ENCODE results near the gene TMEM184A.

Gene TMEM184A

GRCh38 chr7:1595027-1595426, 39.0 kb upstream of the TMEM184A start:
- no peak overlapping the region for H2BK5ac ChIP-seq (ENCODE audit: low read length)
- H3K4me1 ChIP-seq (ENCODE audit: control insufficient read depth in 2 of 2, insufficient read depth in 1 of 2, low read depth in 1 of 2, low read length in 2 of 2), result no peaks in the 10 kb centered on the region
- no peaks in the 10 kb centered on the region for H3K79me1 ChIP-seq (ENCODE audit: low read depth, low read length)

GRCh38 chr7:1593904-1594421, 38.0 kb upstream of the TMEM184A start:
- Histone ChIP-seq H3K27me3 (ENCODE audit: control insufficient read depth in 3 of 3, insufficient read depth in 3 of 3, low read depth in 1 of 3, low read length in 3 of 3) (peaks cover 0 to 28% (median 0%) of the 10 kb centered on the region in 3 experiments), H3K9ac (ENCODE audit: low read depth, low read length, poor library complexity) (peak overlapping the region; percentile 31)
- no peak for DNase-seq (ENCODE audit: low spot score)

More at GRCh38 chr7:1595027-1595426, 39.0 kb upstream of the TMEM184A start:
- H3K27ac ChIP-seq (replicated peaks; ENCODE audit: low read length), result no peak overlapping the region
- H3K36me3 ChIP-seq (replicated peaks in 1 of 2; ENCODE audit: control insufficient read depth in 2 of 2, insufficient read depth in 2 of 2, low read length in 2 of 2), result no peaks in the 10 kb centered on the region
- no peak for DNase-seq (ENCODE audit: low spot score)
- H4K8ac ChIP-seq (ENCODE audit: low read depth, low read length), result no peak overlapping the region
- no peak overlapping the region for H3K14ac ChIP-seq (ENCODE audit: low read length)
- H3K27me3 ChIP-seq (ENCODE audit: control insufficient read depth in 3 of 3, insufficient read depth in 3 of 3, low read depth in 1 of 3, low read length in 3 of 3), result peaks cover 0 to 28% (median 0%) of the 10 kb centered on the region in 3 experiments
- H2BK12ac ChIP-seq (ENCODE audit: low read length), result no peak overlapping the region
- H3K18ac ChIP-seq (ENCODE audit: low read length), result no peak overlapping the region
- no peak overlapping the region for H4K91ac ChIP-seq (ENCODE audit: low read depth, low read length, poor library complexity)
- no peak overlapping the region for H3K4me3 ChIP-seq (ENCODE audit: low read length in 2 of 2)
- H3K4ac ChIP-seq (ENCODE audit: low read length), result no peak overlapping the region
- H2BK120ac ChIP-seq (ENCODE audit: low read depth, low read length), result no peak overlapping the region
- no peaks in the 10 kb centered on the region for H3K9me3 ChIP-seq (replicated peaks in 1 of 2; ENCODE audit: control insufficient read depth in 2 of 2, insufficient read depth in 1 of 2, low read depth in 1 of 2, low read length in 2 of 2)
- WGBS, 2 donors (ENCODE audit: extremely low coverage in 2 of 2, insufficient read length in 2 of 2, insufficient replicate concordance in 1 of 2), result 100% methylated on average over 1 to 3 of the region's 3 CpGs
- no peak overlapping the region for H2AFZ ChIP-seq (ENCODE audit: low read length)
- H3K9ac ChIP-seq (ENCODE audit: low read depth, low read length, poor library complexity), result no peak overlapping the region
- H2AK5ac ChIP-seq (ENCODE audit: low read depth, low read length), result no peak overlapping the region
- H3K23ac ChIP-seq (ENCODE audit: low read depth, low read length, poor library complexity), result no peak overlapping the region
- no peak overlapping the region for H3K4me2 ChIP-seq (ENCODE audit: insufficient read depth, low read length, poor library complexity, severe bottlenecking)
- H2BK15ac ChIP-seq (ENCODE audit: low read length), result no peak overlapping the region

GRCh38 chr7:1593091-1593866, 37.3 kb upstream of the TMEM184A start:
- no peaks in the 10 kb centered on the region for H3K4me1 ChIP-seq (ENCODE audit: control insufficient read depth in 2 of 2, insufficient read depth in 1 of 2, low read depth in 1 of 2, low read length in 2 of 2)
- H3K27ac ChIP-seq (replicated peaks; ENCODE audit: low read length), result no peak overlapping the region
- H2AFZ ChIP-seq (ENCODE audit: low read length), result no peak overlapping the region
- H3K4ac ChIP-seq (ENCODE audit: low read length), result no peak overlapping the region
- no peak overlapping the region for H2BK5ac ChIP-seq (ENCODE audit: low read length)
- H3K18ac ChIP-seq (ENCODE audit: low read length), result peak overlapping the region; percentile 16
- H2BK15ac ChIP-seq (ENCODE audit: low read length), result peak overlapping the region; percentile 44
- no peaks in the 10 kb centered on the region for H3K36me3 ChIP-seq (replicated peaks in 1 of 2; ENCODE audit: control insufficient read depth in 2 of 2, insufficient read depth in 2 of 2, low read length in 2 of 2)
- peaks cover 0 to 6% of the 10 kb centered on the region in 2 donors for H3K9me3 ChIP-seq (replicated peaks in 1 of 2; ENCODE audit: control insufficient read depth in 2 of 2, insufficient read depth in 1 of 2, low read depth in 1 of 2, low read length in 2 of 2)
- peaks cover 0 to 28% (median 0%) of the 10 kb centered on the region in 3 experiments for H3K27me3 ChIP-seq (ENCODE audit: control insufficient read depth in 3 of 3, insufficient read depth in 3 of 3, low read depth in 1 of 3, low read length in 3 of 3)
- peak overlapping the region; percentile 76 for H2AK5ac ChIP-seq (ENCODE audit: low read depth, low read length)
- DNase-seq (ENCODE audit: low spot score), result no peak
- H3K23ac ChIP-seq (ENCODE audit: low read depth, low read length, poor library complexity), result no peak overlapping the region
- no peak overlapping the region for H3K4me2 ChIP-seq (ENCODE audit: insufficient read depth, low read length, poor library complexity, severe bottlenecking)
- H2BK120ac ChIP-seq (ENCODE audit: low read depth, low read length), result no peak overlapping the region
- no peak overlapping the region for H2BK12ac ChIP-seq (ENCODE audit: low read length)
- WGBS, 2 donors (ENCODE audit: extremely low coverage in 2 of 2, insufficient read length in 2 of 2, insufficient replicate concordance in 1 of 2), result no CpG with 5 or more reads among the region's 19 CpGs
- H3K9ac ChIP-seq (ENCODE audit: low read depth, low read length, poor library complexity), result no peak overlapping the region
- no peak overlapping the region for H3K4me3 ChIP-seq (ENCODE audit: low read length in 2 of 2)
- H4K8ac ChIP-seq (ENCODE audit: low read depth, low read length), result no peak overlapping the region
- no peak overlapping the region for H4K91ac ChIP-seq (ENCODE audit: low read depth, low read length, poor library complexity)
- no peak overlapping the region for H3K14ac ChIP-seq (ENCODE audit: low read length)
- no peaks in the 10 kb centered on the region for H3K79me1 ChIP-seq (ENCODE audit: low read depth, low read length)

More at GRCh38 chr7:1593904-1594421, 38.0 kb upstream of the TMEM184A start:
- Histone ChIP-seq H2BK12ac (ENCODE audit: low read length) (no peak overlapping the region), H3K27ac (replicated peaks; ENCODE audit: low read length) (no peak overlapping the region), H2BK5ac (ENCODE audit: low read length) (no peak overlapping the region), H3K4me3 (ENCODE audit: low read length in 2 of 2) (no peak overlapping the region), H3K9me3 (replicated peaks in 1 of 2; ENCODE audit: control insufficient read depth in 2 of 2, insufficient read depth in 1 of 2, low read depth in 1 of 2, low read length in 2 of 2) (peaks cover 0 to 2% of the 10 kb centered on the region in 2 donors), H4K8ac (ENCODE audit: low read depth, low read length) (no peak overlapping the region), H2AFZ (ENCODE audit: low read length) (no peak overlapping the region), H3K4ac (ENCODE audit: low read length) (no peak overlapping the region), H3K14ac (ENCODE audit: low read length) (no peak overlapping the region), H2BK15ac (ENCODE audit: low read length) (no peak overlapping the region), H3K79me1 (ENCODE audit: low read depth, low read length) (no peaks in the 10 kb centered on the region), H3K23ac (ENCODE audit: low read depth, low read length, poor library complexity) (peak overlapping the region; percentile 48), H2AK5ac (ENCODE audit: low read depth, low read length) (no peak overlapping the region), H3K36me3 (replicated peaks in 1 of 2; ENCODE audit: control insufficient read depth in 2 of 2, insufficient read depth in 2 of 2, low read length in 2 of 2) (no peaks in the 10 kb centered on the region), H2BK120ac (ENCODE audit: low read depth, low read length) (no peak overlapping the region), H4K91ac (ENCODE audit: low read depth, low read length, poor library complexity) (no peak overlapping the region), H3K4me1 (ENCODE audit: control insufficient read depth in 2 of 2, insufficient read depth in 1 of 2, low read depth in 1 of 2, low read length in 2 of 2) (no peaks in the 10 kb centered on the region), H3K4me2 (ENCODE audit: insufficient read depth, low read length, poor library complexity, severe bottlenecking) (no peak overlapping the region), H3K18ac (ENCODE audit: low read length) (no peak overlapping the region)
- WGBS, 2 donors (ENCODE audit: extremely low coverage in 2 of 2, insufficient read length in 2 of 2, insufficient replicate concordance in 1 of 2), result 93 to 100% methylated on average over 2 of the region's 4 CpGs

DNA sequence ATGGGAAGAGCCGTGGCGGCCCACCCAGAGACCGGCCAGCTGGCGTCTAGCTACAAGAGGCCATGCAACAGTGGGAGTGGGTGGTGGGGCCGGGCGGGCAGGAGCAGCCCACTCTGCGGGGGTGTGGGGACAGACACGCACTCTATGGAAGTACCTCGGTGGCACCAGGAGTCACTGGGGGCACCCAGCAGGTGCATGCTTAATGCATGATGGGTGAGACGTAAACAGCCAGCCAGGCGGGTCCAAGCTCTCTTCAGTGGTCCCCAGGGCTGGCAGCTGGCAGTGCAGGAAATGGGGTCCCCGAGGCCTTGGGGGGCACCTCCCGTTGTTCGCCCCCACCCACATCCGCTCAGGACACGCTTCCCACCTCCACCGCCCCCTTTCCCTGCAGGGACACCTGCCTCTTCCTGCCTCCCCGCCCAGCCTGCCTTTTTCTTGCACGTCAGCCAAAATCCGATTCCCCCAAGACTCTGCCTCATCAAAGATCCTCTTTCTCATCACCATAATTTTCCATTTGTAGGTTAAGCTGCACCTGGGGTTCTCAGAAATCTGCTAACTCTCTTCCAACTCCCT, 36.4 kb upstream of the TMEM184A start:
- H2BK12ac ChIP-seq (ENCODE audit: low read length), result no peak overlapping the region
- no peak overlapping the region for H2BK15ac ChIP-seq (ENCODE audit: low read length)
- H3K4me3 ChIP-seq (ENCODE audit: low read length in 2 of 2), result no peak overlapping the region
- H3K9me3 ChIP-seq (replicated peaks in 1 of 2; ENCODE audit: control insufficient read depth in 2 of 2, insufficient read depth in 1 of 2, low read depth in 1 of 2, low read length in 2 of 2), result peaks cover 0 to 6% of the 10 kb centered on the region in 2 donors
- no peak overlapping the region for H3K9ac ChIP-seq (ENCODE audit: low read depth, low read length, poor library complexity)
- no peak overlapping the region for H2BK120ac ChIP-seq (ENCODE audit: low read depth, low read length)
- no peaks in the 10 kb centered on the region for H3K79me1 ChIP-seq (ENCODE audit: low read depth, low read length)
- no peaks in the 10 kb centered on the region for H3K36me3 ChIP-seq (replicated peaks in 1 of 2; ENCODE audit: control insufficient read depth in 2 of 2, insufficient read depth in 2 of 2, low read length in 2 of 2)
- no peak overlapping the region for H3K23ac ChIP-seq (ENCODE audit: low read depth, low read length, poor library complexity)
- peak overlapping the region; percentile 66 for H2AK5ac ChIP-seq (ENCODE audit: low read depth, low read length)
- WGBS, 2 donors (ENCODE audit: extremely low coverage in 2 of 2, insufficient read length in 2 of 2, insufficient replicate concordance in 1 of 2), result no CpG with 5 or more reads among the region's 20 CpGs
- H4K91ac ChIP-seq (ENCODE audit: low read depth, low read length, poor library complexity), result no peak overlapping the region
- no peak overlapping the region for H4K8ac ChIP-seq (ENCODE audit: low read depth, low read length)
- H3K4ac ChIP-seq (ENCODE audit: low read length), result no peak overlapping the region
- no peak overlapping the region for H3K14ac ChIP-seq (ENCODE audit: low read length)
- H3K27ac ChIP-seq (replicated peaks; ENCODE audit: low read length), result no peak overlapping the region
- H3K4me1 ChIP-seq (ENCODE audit: control insufficient read depth in 2 of 2, insufficient read depth in 1 of 2, low read depth in 1 of 2, low read length in 2 of 2), result no peaks in the 10 kb centered on the region
- no peak overlapping the region for H2AFZ ChIP-seq (ENCODE audit: low read length)
- H2BK5ac ChIP-seq (ENCODE audit: low read length), result no peak overlapping the region
- no peak for DNase-seq (ENCODE audit: low spot score)
- peaks cover 0 to 21% (median 0%) of the 10 kb centered on the region in 3 experiments for H3K27me3 ChIP-seq (ENCODE audit: control insufficient read depth in 3 of 3, insufficient read depth in 3 of 3, low read depth in 1 of 3, low read length in 3 of 3)
- no peak overlapping the region for H3K18ac ChIP-seq (ENCODE audit: low read length)
- no peak overlapping the region for H3K4me2 ChIP-seq (ENCODE audit: insufficient read depth, low read length, poor library complexity, severe bottlenecking)

Data from neuronal stem cell (in vitro differentiated cells).